GM18502 (cell line): ENCODE measurements around the gene S100A10.

ENCODE experiments used
- ATAC-seq: cut with Tn5 transposase; IDR thresholded peaks from one replicate; pipeline ENCODE4 v1.9.1; 2021; ENCODE audit warnings: mild to moderate bottlenecking; ENCODE audit not compliant: unreplicated experiment, poor library complexity

S100A10 gene

DNA sequence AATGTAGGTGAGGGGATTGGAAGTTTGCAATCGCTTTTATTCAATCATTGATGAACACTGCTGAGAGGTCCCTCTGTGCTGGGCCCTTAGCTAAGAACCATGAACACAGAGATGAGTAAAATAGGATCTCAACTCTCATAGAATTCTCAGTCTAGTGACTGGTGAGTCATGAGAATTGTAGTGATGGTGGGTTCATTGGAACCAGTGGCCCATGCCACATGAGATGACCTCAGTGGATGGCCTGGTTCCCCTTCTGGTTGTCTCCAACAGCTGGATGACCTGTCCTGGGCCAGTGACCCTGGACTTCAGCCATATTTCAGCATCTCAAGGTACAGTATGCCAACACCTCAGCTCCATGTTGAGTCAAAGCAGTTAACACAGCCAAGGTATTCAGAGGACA lies 21.3 kb upstream of the S100A10 start:
- ATAC-seq = no peak

DNA sequence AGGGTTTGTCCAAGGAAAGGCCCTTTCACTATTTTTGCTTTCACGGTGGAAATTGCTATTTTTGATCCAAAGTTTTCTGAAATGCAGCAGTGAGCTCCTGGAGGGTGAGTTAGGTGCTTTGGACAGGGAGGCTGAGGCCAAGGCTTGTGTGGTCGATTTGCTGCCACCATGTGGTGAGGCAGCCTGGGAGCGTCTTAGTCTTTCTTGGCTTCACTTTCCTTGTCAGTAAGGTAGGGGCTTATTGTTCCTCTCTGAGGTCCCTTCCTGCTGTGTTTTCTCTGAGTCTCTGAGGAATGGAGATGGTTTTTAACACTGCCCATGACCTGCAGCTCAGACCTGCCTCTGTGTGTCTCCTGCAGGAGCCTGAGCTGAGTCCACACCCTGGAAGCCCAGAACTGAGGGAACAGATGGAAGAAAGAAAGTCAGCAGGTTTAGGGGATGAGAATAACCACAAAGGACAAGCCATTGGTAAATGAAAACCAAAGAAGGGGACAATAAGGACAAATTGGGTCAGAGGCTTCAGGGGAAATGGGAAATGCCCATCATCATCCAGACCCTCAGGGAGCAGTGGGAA lies 20.1 kb upstream of the S100A10 start:
- no peak for ATAC-seq

DNA sequence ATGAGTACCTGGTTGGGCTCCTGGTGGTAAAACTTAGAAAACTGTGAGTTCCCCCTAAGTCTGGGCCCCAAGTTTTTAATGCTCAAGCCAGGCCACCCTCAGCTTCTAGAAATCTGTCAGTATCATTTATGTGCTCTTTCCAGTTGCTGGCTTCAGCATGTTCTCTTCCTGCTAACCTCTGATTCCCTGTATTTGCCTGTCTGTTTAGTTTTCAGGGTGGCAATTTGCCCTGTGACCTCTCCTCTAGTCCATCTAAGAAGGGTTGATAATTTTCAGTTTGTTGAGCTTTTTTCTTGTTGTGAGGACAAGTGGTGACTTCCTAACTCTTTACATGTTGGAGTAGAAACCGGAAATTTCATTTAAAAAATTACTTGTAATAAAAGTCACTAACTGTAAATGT lies 16.0 kb upstream of the S100A10 start:
- ATAC-seq = no peak

DNA sequence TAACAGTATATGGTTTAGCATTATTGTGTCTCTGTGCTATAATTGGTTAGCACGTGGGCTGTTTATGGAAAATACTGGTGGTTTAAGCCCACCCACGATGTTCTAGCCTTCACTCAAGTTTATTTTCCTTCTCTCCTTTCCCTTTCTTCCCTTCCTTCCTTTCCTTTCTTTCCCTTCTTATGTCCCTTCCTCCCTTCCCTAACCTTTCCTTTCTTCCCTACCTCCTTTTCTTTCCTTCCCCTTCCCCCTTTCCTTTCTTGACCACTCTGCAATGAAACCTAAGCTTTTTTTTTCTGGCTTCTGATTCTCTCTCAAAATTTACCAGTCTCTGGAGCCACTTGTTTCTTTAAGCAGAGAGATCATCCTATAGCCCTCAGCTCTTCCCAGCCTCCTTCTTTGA lies 13.4 kb upstream of the S100A10 start:
- no peak for ATAC-seq

DNA sequence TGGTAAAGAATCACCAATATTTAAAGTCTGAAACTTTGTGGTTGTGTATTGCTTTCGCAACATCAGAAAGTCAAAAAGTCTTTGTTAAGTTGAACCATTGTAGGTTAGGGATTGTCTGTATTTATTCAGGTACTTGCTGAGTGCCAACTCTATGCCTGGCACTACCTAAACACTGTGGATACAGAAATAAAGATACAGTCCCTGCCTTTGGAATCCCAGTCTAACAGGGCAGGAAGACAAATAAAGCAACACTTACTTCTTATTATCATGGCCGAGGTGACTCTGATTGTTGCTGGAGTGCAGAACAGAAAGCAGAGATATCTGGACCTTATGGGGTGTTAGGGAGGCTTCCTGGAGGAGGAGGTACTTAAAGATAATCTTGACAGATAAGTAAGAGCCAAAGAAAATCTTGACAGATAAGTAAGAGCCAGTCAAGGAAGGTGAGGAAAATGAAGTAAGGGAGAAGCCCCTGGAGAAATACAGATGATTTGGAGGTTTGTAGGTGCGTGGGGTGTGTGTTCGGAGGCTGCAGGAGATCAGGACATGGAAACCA lies 11.8 kb upstream of the S100A10 start:
- no peak for ATAC-seq

DNA sequence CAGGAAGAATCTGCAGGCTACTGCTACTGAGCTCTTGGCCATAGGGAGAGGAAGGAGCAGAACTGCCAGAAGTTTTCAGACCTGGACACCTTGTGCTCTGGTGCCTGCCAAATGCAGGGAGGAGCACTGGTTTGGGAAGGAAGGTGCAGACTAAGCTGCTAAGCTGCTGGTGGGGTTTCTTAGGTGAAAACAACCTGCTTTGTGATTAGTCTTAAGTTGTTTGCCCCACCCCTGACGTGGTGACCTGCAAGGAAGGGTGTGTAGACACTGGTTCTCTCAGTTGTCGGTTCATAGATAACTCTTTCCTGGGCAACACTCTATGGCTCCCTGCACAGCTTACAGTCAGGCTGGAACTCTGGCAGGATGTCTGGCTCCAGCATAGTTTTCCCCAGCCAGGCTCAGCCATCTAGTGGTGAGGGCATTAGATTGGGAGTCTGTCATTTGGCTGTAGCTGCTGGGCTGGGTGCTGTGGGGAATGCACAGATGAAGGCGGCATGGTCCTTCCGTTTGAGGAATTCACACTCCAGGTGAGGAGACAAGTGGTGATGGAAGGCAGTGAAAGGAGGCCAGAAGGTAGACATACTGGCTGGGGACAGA lies 10.3 kb upstream of the S100A10 start:
- ATAC-seq = no peak

DNA sequence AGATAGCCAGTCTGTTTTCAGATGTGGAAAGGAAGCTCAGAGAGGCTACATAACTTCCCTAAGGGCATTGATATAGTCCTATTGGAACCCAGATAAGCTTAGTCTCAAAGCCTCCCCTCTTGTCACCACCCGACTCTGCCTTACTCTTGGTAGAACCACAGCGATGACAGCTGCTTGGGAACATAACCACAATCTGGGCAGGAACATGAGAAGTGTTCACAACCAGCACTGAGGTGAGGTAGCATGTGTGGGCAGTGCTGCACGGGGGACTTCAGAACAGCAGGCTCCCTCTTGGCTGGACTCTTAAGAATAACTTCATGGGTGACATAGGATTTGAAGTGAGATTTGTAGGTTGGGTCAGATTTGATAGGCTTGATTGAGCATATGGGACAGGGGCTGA lies 9.3 kb upstream of the S100A10 start:
- ATAC-seq = no peak

DNA sequence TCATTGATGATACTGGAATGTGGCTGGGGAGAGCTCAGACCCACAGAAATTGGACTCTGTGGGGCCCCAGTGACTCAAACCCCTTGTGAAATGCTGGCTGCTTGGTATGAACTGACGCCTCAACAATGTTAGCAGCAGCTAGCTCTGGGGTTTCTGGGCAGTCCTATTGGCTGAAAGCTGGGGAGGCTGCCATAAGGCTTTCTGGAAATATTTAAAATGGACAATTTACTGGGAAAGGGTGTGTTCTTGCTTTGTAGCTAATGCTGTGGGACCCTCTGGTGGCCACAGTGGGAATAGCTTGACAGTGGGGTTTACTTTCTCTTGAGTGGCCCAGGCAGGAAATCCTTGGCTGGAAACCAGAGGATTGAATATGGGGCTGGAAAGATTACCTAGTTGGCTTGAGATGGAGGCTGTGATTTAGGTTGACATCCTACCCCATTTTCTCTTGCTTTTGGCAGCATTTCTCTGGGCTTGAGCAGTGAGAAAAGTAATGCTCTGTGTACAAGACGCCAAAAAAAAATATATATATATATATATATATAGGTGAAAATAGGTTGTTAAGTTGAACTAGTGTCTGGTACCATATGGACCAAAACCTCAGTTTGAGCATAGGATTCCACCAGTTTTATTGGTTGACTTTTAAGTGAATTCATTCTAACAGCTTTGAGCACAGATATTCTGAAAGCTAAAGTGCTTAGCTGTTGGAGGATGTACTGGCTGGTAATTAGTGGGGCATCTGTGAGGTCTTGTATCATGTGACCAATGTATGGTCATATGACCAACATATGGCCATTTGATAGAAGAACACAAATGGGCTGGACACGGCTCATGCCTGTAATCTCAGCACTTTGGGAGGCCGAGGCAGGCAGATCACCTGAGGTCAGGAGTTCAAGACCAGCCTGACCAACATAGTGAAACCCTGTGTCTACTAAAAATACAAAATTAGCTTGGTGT lies 8.2 kb upstream of the S100A10 start:
- ATAC-seq = no peak

DNA sequence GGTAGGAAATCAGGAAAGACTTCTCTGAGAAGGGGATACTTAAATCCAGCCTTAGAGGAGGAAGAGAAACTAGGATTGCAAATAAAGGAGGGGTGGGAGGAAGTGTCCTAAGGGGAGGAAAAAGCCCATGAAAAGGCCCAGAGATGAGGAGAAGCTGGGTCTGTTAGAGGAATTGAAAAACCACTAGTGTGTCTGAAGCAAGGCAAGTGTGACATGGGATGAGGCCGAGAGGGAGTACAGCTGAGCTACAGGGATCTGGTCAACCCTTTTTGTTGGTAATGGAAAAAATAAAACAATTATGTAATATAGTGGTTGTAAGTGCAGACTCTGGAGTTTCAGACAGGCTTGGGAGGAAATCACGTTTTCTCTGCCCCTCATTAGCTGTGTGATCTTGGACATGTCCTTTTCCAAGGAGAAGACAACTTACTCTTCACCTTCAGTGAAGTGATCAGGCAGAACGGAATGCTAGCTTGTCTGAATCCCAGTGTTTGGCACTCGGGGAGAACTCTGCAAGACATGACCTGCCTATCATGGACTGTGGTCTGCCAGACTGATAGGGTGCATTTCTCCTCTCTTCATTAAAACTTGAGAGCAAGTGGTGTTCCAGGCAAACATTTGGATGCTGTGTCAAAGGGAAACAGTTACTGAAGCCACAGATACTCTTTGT lies 7.4 kb upstream of the S100A10 start:
- ATAC-seq = no peak

DNA sequence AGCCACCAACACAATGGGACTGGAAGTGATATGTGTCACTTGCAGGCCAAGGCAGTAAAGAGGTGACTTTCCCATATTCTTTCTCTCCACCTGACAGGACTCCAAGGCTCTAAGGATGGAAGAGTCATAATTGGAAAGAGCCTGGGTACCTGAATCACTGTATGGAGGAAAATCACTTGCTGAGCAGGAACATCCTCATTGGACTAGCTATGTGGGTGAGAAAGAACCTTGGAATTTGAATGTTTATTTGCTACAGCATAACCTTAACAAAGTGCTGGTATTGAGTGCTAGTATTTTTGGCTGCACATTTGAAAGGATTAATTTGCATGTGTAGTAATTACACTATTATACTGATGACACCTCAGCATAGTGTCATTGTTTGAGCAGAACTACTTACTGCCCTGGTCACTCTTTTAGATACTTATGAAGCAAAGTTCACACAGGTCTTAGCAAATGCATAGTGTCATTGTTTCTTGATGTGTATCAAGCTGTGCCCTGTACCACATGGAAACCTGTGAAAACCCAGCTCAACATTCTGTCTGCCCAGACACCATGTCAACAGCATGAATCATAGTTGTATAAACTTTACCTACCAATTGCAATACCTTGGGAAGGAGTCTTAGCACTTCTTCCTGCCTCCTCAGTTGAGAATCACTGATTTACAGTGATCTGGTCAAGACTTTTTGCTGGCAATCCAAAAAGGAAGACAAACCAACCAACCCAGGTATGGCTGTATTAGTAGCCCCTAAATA lies 5.1 kb upstream of the S100A10 start:
- no peak for ATAC-seq

DNA sequence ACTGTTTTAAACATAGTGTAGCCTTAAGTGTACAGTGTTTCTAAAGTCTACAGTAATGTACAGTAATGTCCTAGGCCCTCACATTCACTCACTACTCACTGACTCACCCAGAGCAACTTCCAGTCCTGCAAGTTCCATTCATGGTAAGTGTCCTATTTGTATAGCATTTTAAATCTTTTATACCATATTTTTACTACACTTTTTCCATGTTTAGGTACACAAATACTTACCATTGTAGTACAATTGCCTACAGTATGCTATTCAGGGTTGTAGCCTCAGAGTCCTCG lies 3.6 kb upstream of the S100A10 start:
- no peak for ATAC-seq

DNA sequence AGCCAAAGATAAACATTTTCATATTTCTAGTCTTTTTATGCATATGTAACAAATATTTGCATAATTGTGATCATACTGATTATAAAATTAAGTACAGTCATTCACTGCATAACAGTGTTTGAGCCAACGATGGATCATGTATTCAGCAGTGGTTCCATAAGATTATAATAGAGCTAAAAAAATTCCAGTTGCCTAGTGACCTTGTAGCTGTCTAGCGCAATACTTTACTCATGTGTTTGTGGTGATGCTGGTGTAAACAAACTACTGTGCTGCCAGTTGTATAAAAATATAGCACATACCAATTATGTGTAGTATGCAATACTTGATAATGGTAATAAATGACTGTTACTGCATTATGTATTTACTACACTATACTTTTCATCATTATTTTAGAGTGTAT lies 2.1 kb upstream of the S100A10 start:
- no peak for ATAC-seq

DNA sequence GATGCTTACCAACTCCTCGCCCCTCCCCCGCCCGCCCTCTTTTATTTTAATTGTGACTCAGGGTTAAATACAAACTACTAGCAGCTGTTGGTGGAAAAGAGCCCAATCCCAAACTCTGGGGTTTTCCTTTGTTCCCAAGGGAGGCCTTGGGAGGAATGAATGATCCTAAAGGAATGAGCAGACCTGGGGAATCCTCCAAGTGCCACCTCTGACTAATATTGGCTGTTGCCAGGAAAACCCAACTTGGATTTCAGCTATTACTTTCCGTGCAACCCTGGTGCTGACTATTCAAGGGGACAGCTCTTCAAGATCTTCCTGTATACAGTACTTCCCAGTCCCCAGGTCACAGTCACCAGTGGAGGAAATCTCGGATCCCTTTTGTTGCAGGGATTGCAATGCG lies 1.3 kb upstream of the S100A10 start:
- no peak for ATAC-seq

DNA sequence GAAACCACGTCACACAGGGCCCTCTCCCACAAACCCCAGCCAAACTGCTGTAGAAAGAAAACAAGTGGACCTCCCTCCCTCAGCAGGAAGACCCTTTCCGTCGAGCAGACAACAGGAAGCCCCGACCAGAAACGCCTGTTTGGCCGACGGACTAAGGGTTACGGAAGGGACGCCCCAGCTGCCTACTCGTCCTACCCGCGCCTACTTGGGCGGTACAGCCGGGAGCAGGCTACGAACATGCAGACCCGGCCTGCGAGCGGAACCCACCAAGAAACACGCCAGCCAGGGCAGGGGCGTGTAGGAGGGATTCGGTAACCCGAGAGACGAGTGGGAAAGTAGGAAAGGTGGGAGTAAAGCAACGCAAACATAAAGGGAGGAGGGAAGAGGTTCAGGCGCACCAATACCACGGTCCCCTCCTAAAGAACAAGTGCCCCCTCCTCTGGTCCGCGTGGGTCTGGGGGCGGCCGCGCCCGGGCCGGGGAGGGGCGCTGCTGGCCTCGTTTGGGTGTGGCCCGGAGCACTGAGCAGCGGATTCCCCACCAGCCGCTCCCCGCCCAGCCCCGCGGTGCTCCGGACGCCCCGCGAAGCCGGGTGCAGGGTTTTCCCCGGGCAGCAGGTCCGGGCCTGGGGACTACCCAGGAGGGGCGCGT lies 450 bp downstream of the S100A10 start:
- peak; percentile 44 for ATAC-seq

DNA sequence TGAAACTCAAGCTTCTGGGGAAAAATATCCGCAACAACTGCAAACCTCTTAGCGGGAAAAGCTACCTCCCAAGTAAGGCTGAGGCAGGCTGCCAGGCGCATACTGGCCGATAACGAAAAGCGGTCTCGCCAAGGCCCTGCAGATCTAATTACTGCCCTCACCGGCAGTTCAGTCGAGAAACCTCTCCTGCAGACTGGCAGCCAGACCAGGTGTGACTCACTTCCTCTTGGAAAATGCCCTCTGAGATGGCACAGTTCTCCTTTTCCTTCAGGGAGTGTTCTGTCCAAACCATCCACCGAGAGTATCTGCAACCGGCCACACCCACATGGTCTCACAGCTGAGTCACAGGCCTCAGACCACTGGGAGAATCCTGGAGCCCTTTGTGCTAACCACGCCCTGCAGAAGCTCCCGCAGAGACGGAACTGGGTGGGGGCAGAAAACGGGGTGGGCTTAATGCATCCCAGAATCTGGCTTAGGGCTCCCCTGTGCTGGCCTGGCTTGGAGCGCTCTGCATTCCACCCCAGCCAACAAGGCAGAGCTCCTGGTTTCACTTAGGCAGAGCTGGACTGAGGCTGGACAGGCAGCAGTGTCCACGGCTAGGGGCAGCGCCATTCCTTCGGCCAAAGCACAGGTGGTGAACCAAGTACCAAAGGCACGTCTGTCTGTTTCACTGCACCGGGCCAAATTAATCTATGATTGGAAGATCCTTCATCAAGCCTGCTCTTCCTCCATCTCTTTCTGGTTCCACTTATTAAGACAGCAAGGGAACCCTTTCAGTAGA lies 1.2 kb downstream of the S100A10 start:
- ATAC-seq = no peak

DNA sequence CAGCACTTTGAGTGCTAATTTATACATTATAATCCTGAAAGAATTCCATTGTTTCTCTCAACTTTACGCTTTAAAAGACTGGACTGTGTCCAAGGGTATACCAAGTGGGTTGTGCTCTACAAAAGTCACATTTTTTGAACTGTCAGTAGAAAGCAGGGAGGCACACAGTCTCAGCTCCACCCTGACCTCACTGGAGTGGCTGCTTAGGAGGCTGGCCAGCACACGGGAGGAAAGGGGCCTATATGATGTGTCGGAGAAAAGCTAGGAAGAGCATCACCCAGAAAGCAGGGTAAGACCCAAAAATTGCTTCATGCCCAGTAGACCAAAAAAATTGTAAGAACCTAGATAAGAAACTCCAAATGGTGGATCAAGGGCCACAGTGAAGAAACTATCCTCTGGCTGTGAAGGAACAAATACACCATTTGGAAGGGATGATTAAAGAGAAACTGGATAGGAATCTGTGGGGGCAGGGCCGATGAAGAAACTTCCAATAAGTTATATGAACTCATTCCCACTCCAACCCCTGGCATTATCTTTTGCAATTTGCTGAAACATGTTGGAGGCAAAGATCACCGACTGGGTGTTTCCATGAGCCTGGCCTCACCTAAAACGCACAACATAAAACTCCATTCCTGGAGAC lies 1.9 kb downstream of the S100A10 start:
- no peak for ATAC-seq

DNA sequence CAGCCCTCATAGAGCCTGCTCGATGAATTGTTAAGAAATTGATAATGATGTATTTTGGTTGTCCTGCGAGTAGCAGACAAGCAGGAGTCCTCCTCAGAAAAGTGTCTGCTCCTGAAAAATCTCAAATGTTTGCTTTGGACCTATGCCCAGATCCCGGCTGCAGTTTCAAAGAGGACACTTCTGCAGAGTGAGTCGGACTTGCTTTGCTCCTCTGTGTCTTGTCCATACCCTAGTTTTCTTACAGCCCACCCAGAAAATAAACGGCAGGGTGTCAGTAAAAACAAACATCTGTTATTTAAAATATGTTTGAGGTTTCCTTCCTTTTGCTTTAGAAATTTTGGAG lies 2.8 kb downstream of the S100A10 start:
- ATAC-seq = no peak

DNA sequence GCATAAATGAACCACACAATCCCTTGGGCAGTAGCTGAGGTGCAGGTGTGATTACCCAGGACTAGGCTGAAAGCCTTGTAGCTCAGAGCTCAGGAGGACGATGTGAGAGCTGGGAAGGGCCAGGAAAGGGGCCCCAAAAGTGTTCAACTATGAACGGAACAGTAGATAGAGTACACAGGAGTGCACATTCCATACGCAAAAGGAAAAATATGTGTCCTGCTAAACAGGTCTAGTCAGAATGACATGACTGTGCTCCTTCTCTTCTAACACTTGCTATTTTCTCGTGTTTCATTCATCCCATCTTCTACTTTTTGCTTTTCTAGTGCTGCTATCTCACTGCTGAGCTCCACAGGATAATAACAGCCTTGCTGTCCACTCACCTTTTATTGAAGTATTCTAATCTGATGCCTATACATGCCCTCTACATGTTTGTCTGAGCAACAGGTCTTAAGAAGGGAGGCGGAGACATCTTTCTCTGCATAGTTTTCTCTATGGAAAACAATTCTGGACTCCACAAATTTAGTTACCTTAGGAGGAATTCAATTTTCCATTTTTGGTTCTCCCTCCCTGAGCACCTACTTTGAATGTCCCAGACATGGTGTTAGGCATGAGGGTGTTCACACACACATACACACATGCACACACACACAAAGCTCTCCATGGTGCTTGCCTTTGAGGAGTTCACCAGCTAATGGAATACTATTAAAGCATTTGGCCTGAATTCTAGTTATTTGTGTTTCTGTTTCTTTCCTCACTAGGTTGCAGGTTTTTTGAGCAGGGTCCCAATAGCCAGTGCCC lies 3.4 kb downstream of the S100A10 start:
- ATAC-seq = no peak
